Stomach smooth muscle (tissue), 2 donors: ENCODE measurements around the gene TMEM158.

Source experiments
- H3K27ac ChIP-seq: one replicate; pipeline ENCODE4 v1.7.0; 2013; ENCODE audit warnings: mild to moderate bottlenecking, low read length, inconsistent platforms
- H3K27me3 ChIP-seq, 2 donors: one replicate each; pipeline ENCODE4 v1.7.0; 2013; ENCODE audit warnings: low read length in 2 of 2; ENCODE audit not compliant: insufficient read depth in 2 of 2, control insufficient read depth in 1 of 2
- H3K36me3 ChIP-seq, 2 donors: one replicate each; pipeline ENCODE4 v1.7.0; 2013; ENCODE audit warnings: low read length in 2 of 2; ENCODE audit not compliant: control insufficient read depth in 2 of 2, insufficient read depth in 2 of 2
- H3K4me1 ChIP-seq: one replicate; pipeline ENCODE4 v1.7.0; 2013; ENCODE audit warnings: low read length; ENCODE audit not compliant: control insufficient read depth, insufficient read depth
- H3K4me3 ChIP-seq, 2 donors: one replicate each; pipeline ENCODE4 v1.7.0; 2013; ENCODE audit warnings: low read length in 2 of 2
- H3K9ac ChIP-seq, 2 donors: one replicate each; pipeline ENCODE4 v1.7.0; 2013; ENCODE audit warnings: low read length in 2 of 2, mild to moderate bottlenecking in 1 of 2
- H3K9me3 ChIP-seq, 2 donors: one replicate each; pipeline ENCODE4 v1.7.0; 2013; ENCODE audit warnings: low read length in 2 of 2; ENCODE audit not compliant: control insufficient read depth in 2 of 2
- donor health status: healthy.
- donor health status: Pancreatic carcinoma.

The TMEM158 gene

DNA sequence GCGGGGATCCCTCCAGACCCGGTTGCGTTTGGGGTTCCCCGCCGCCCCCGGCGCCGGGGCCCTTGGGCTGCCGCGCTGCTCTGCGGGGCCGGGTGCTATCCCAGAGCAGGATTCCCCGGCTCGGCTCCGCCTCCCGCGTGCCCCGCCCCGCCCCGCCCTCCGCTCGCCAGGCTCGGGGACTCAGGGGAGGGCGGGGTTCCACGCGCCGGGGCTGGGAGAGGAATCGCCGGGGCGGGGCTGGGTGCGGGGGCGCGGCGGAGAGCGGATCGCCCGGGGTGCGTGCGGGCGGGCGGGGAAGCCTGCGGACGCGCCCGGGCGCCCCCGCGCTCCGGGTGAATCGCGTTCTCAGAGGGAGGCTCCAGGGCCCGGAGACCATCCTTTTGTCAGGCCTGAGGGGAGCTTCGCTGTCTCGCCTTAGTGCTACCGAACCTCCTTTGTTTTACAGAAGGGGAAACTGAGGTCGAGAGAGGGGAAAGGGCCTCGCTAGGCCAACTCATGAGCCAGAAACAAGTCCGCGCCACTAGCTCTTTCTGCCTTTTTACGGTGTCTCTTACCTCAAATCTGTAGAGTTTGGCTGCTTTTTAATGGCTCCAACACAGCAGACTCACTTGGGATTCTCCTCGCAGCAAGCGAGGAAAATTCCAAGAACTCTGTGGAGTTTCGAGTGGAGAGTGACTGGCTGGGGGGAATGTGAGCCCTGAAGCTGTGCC, at the start of gene TMEM158:
TSS of gene TMEM158 (minus strand) at position 82 of the 710 bp plus-strand sequence. CDS start 260 bp downstream, outside the sequence.
- peak within 1 kb of the TSS in 1 of 2 donors; percentile 60 for H3K9ac ChIP-seq
- H3K27ac ChIP-seq, result no peak within 1 kb of the TSS
- H3K4me1 ChIP-seq, result peaks cover 12% of the 10 kb centered on the region
- no peaks in the 10 kb centered on the region for H3K9me3 ChIP-seq
- H3K36me3 ChIP-seq, result no peaks in the 10 kb centered on the region
- peaks cover 0 to 2% of the 10 kb centered on the region in 2 donors for H3K27me3 ChIP-seq
- peak within 1 kb of the TSS; percentile 69 to 78 for H3K4me3 ChIP-seq

GRCh38 chr3:45275006-45275704, 49.1 kb upstream of the TMEM158 start:
- Histone ChIP-seq H3K27ac (no peak overlapping the region), H3K27me3 (no peaks in the 10 kb centered on the region), H3K36me3 (no peaks in the 10 kb centered on the region), H3K4me1 (no peaks in the 10 kb centered on the region), H3K9ac (no peak overlapping the region), H3K9me3 (no peaks in the 10 kb centered on the region), H3K4me3 (no peak overlapping the region)

DNA sequence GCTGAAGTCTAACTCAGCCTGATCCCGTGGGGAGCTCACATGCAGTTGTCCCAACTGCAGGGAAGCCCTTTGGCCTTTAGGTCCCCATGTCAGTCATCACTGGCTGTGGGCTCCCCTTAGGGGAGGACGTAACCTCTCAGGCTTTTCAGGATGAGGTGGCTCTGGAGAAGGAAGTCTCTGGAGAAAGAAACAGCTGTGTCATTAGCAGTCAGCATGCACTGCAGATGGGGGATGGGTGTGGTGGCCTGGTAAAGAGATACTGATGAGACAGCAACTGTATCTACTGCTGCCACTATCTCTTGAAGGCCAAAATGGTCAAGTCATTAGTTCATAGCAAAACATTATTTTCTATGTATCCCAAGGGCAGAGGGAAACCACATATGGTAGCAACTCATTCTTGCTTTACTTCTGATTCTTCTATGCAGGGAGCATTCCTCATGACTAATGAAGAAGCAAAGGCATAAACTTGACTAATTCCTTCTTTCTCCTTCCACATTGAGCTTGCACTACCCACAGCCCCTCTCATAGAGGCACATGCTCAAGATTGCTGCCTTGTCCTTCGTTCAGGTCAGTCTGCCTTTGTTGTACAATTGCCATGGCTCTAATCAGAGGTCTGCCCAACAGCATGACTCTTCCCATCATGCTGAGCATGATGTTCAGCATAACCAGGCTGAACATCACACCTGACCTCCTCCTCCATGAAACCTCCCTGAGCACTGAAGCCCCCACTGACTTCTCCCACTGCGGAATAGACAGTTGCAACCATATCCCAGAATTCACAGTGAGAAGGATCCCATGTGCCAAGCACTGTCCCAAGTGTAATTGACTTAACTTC, 47.8 kb upstream of the TMEM158 start:
- no peak overlapping the region for H3K4me3 ChIP-seq
- no peak overlapping the region for H3K9ac ChIP-seq
- no peak overlapping the region for H3K27ac ChIP-seq
- H3K9me3 ChIP-seq, result no peaks in the 10 kb centered on the region
- no peaks in the 10 kb centered on the region for H3K27me3 ChIP-seq
- no peaks in the 10 kb centered on the region for H3K36me3 ChIP-seq
- H3K4me1 ChIP-seq, result no peaks in the 10 kb centered on the region

DNA sequence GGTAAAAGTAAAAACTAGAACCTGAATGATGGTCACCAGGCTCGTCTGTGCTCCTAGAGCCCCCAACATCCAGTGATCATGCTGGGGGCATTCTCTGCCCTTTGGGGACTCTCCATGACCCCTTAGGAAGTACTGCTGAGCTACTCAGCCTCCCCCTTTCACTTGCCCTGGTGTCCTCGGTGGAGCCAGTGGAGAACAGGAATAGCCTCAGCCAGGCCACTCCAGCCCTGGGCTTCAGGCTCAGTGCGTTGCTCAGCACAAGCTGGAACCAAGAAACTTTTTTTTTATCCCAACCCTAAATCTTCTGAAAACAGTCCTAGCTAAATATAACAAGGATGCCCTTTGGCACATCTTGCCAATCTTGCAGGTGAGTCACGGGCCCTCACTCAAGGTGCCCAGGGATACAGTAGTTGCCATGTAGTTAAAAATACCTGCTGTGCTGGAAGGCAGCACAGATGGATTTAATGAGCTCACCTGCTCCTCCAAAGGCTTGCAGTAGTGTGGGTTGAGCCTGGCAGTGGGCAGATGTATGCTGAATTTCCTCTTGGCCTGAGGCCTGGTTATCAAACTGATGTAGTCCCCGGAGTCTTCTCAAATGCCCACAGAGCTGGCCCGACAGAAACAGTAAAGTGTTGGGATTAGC, 46.9 kb upstream of the TMEM158 start:
- H3K4me3 ChIP-seq, result no peak overlapping the region
- no peak overlapping the region for H3K9ac ChIP-seq
- H3K36me3 ChIP-seq, result no peaks in the 10 kb centered on the region
- no peak overlapping the region for H3K27ac ChIP-seq
- H3K4me1 ChIP-seq, result no peaks in the 10 kb centered on the region
- H3K27me3 ChIP-seq, result no peaks in the 10 kb centered on the region
- no peaks in the 10 kb centered on the region for H3K9me3 ChIP-seq

DNA sequence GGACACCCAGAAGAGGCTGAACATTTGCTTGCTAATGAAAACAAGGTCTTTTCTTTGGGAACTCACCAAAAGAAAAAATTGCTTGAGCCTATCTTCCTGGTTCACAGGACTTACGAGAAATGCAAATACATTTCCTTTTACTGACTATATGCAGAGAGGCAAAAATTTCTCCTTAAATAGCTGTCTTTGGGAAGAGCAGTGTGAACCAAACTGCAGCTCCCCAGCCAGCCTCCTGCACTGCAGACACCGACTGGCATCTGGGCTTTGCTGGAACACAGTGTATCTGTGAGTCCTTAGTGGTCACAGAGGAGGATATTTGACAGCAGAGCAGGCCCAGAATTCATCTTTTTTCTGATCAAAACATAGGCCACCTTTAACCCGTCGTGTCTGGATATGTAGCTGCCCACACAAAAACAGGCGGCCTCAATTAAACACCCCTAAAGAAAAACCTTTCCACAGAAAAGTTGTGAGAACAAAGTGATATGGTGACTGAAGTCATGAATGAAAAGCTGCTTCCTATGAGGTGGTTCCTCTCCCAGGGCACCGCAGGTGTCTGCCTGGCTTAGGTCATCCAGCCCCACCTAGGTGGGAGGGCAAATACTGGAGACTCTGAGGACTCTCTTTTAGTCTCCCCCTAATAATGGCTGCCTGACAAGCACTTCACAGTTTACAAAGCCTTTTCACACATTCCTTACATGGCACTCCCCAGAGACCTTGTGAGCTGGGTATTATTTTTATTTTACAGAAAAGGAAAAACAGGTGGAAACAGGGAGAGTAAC, 46.1 kb upstream of the TMEM158 start:
- H3K27ac ChIP-seq, result no peak overlapping the region
- no peak overlapping the region for H3K9ac ChIP-seq
- no peaks in the 10 kb centered on the region for H3K27me3 ChIP-seq
- no peaks in the 10 kb centered on the region for H3K36me3 ChIP-seq
- H3K4me3 ChIP-seq, result no peak overlapping the region
- no peaks in the 10 kb centered on the region for H3K4me1 ChIP-seq
- no peaks in the 10 kb centered on the region for H3K9me3 ChIP-seq

GRCh38 chr3:45269952-45270351, 43.9 kb upstream of the TMEM158 start:
- Histone ChIP-seq H3K4me3 (no peak overlapping the region), H3K4me1 (no peaks in the 10 kb centered on the region), H3K27me3 (no peaks in the 10 kb centered on the region), H3K9ac (no peak overlapping the region), H3K9me3 (no peaks in the 10 kb centered on the region), H3K36me3 (no peaks in the 10 kb centered on the region), H3K27ac (no peak overlapping the region)

DNA sequence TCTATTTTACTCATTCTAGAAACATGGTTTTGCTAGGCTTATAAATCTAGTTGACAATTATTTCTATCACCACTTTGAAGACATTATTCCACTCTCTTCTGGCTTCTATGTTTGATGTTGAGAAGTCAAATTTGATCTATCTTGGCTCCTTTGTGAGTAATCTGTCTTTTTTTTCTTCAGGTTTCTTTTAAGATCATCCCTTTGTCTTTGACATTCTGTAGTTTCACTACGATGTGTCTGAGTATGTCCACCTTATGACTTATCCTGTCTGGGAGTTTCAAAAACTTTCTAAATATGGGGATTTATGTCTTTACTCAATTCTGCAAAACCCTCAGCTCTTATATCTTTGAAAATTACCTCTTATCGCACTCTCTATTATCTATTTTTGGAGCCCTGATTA, 41.0 kb upstream of the TMEM158 start:
- Histone ChIP-seq H3K4me3 (no peak overlapping the region), H3K27me3 (no peaks in the 10 kb centered on the region), H3K9me3 (no peaks in the 10 kb centered on the region), H3K36me3 (no peaks in the 10 kb centered on the region), H3K27ac (no peak overlapping the region), H3K4me1 (no peaks in the 10 kb centered on the region), H3K9ac (no peak overlapping the region)

GRCh38 chr3:45261333-45262110, 35.4 kb upstream of the TMEM158 start:
- Histone ChIP-seq H3K9ac (no peak overlapping the region), H3K4me3 (no peak overlapping the region), H3K27me3 (no peaks in the 10 kb centered on the region), H3K36me3 (no peaks in the 10 kb centered on the region), H3K9me3 (no peaks in the 10 kb centered on the region), H3K27ac (no peak overlapping the region), H3K4me1 (no peaks in the 10 kb centered on the region)

DNA sequence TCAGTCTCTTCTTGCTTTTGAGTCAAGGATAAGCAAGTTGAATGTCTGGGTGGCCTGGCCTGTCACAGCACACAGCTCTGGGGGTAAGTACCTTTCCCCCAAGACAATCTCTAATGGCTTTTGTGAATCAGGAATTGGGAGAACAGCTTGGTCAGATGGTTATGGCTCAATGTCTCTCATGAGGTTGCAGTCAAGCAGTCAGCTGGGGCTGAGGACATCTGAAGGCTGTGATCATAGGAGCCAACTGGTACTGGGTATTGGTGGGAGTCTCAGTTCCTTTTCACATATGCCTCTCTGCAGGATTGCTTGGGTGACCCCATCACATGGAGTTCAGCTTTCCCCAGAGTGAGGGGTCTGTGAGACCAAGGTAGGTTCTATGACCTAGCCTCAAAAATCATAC, 33.0 kb upstream of the TMEM158 start:
- no peaks in the 10 kb centered on the region for H3K36me3 ChIP-seq
- H3K27ac ChIP-seq, result no peak overlapping the region
- no peaks in the 10 kb centered on the region for H3K4me1 ChIP-seq
- H3K4me3 ChIP-seq, result no peak overlapping the region
- H3K9me3 ChIP-seq, result no peaks in the 10 kb centered on the region
- H3K27me3 ChIP-seq, result no peaks in the 10 kb centered on the region
- H3K9ac ChIP-seq, result no peak overlapping the region
